ENCODE data around the gene ARID1B. TPM values are rescaled to one million over a fixed set of nuclear protein-coding genes. Genes with fewer than 3 reads are reported as not detected.

Gene ARID1B
- total RNA-seq, 2 donors from 2014 or later = 74.0 to 110 TPM

DNA sequence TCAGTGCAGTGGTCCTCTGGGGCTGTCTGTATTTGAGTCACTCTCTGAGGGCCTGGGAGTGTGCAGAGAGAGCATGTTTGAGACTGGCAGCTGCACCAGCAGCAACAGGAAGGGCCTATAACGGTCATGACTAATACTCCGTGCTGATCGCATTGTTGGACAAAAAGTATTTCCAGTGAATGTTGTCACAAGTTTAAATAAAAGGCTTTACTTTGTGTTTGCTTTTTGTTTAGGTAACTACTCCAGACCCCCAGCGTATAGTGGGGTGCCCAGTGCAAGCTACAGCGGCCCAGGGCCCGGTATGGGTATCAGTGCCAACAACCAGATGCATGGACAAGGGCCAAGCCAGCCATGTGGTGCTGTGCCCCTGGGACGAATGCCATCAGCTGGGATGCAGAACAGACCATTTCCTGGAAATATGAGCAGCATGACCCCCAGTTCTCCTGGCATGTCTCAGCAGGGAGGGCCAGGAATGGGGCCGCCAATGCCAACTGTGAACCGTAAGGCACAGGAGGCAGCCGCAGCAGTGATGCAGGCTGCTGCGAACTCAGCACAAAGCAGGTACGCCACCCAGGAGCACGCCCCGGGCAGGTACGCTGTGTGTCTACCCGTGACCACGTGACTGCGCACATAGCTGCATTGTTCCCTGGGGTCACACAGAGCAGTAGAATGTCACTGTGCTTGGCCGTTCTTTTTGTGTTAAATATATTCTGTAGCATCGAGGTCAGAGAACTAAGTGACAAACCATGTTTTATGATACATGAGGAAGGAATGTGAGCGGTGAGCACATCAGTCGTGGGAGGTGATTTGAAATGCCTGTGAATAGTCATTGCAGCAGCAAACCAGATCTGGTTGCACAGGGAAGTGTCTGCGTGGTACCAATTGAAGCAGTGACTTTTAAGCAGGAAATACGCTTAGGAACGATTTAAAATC, 371.5 kb downstream of the ARID1B start:
- Histone ChIP-seq H3K4me3 (ENCODE audit: low read length) (no peak overlapping the region), H3K9ac (ENCODE audit: extremely low read depth, low read length, poor library complexity, severe bottlenecking) (no peak overlapping the region), H3K4me1 (ENCODE audit: control insufficient read depth, insufficient read depth, low read length) (no peaks in the 10 kb centered on the region), H3K27ac (ENCODE audit: low read depth, low read length) (no peak overlapping the region), H3K36me3 (ENCODE audit: control insufficient read depth, insufficient read depth, low read length) (peaks cover 37% of the 10 kb centered on the region), H3K27me3 (ENCODE audit: control insufficient read depth, insufficient read depth, low read length, poor library complexity, severe bottlenecking) (no peaks in the 10 kb centered on the region), H3K9me3 (ENCODE audit: control insufficient read depth, low read length) (no peaks in the 10 kb centered on the region)
- Mint-ChIP-seq H3K4me1 (peaks cover 28% of the 10 kb centered on the region), H3K9me3 (peaks cover 10% of the 10 kb centered on the region), H3K27ac (peak overlapping the region; percentile 65), H3K27me3 (ENCODE audit: insufficient read depth) (no peaks in the 10 kb centered on the region), H3K36me3 (ENCODE audit: low read depth) (peaks cover 40% of the 10 kb centered on the region), H3K4me3 (no peak overlapping the region)
- WGBS, 2 experiments (ENCODE audit: insufficient coverage in 1 of 2, insufficient read length in 1 of 2) = 93 to 95% methylated on average over 19 to 25 of the region's 25 CpGs
- TF ChIP-seq, protein P1, sequence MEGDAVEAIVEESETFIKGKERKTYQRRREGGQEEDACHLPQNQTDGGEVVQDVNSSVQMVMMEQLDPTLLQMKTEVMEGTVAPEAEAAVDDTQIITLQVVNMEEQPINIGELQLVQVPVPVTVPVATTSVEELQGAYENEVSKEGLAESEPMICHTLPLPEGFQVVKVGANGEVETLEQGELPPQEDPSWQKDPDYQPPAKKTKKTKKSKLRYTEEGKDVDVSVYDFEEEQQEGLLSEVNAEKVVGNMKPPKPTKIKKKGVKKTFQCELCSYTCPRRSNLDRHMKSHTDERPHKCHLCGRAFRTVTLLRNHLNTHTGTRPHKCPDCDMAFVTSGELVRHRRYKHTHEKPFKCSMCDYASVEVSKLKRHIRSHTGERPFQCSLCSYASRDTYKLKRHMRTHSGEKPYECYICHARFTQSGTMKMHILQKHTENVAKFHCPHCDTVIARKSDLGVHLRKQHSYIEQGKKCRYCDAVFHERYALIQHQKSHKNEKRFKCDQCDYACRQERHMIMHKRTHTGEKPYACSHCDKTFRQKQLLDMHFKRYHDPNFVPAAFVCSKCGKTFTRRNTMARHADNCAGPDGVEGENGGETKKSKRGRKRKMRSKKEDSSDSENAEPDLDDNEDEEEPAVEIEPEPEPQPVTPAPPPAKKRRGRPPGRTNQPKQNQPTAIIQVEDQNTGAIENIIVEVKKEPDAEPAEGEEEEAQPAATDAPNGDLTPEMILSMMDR (conservative IDR thresholded peaks at IDR 0.05) = no peak
- no peak for DNase-seq

DNA sequence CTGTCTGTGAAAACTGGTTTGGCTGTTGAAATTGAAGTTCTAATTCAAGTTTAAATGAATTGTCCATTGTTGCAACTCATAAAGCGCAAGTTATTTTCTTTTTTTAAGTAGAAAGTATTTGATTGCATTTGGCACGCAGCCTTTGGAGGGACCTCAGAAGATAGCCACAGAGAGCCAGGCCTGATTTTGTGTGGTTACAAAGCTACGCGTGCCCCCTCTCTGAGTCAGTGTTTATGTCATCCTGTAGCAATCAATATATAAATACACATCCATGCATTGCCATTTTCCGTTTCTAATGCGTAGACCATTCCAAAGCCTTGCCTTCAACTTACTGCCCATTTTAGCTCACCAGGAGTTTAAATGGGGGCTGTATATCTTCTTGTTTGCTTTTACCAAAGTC, 372.9 kb downstream of the ARID1B start:
- no peak overlapping the region for H3K27ac ChIP-seq (ENCODE audit: low read depth, low read length)
- DNase-seq = no peak
- H3K27me3 ChIP-seq (ENCODE audit: control insufficient read depth, insufficient read depth, low read length, poor library complexity, severe bottlenecking) = no peaks in the 10 kb centered on the region
- peaks cover 19% of the 10 kb centered on the region for H3K4me1 Mint-ChIP-seq
- TF ChIP-seq, protein P1 (conservative IDR thresholded peaks at IDR 0.05) = no peak
- no peaks in the 10 kb centered on the region for H3K9me3 ChIP-seq (ENCODE audit: control insufficient read depth, low read length)
- no peak overlapping the region for H3K27ac Mint-ChIP-seq
- no peak overlapping the region for H3K4me3 ChIP-seq (ENCODE audit: low read length)
- H3K9ac ChIP-seq (ENCODE audit: extremely low read depth, low read length, poor library complexity, severe bottlenecking) = no peak overlapping the region
- no peaks in the 10 kb centered on the region for H3K4me1 ChIP-seq (ENCODE audit: control insufficient read depth, insufficient read depth, low read length)
- H3K4me3 Mint-ChIP-seq = no peak overlapping the region
- peaks cover 37% of the 10 kb centered on the region for H3K36me3 ChIP-seq (ENCODE audit: control insufficient read depth, insufficient read depth, low read length)
- peaks cover 40% of the 10 kb centered on the region for H3K36me3 Mint-ChIP-seq (ENCODE audit: low read depth)
- H3K9me3 Mint-ChIP-seq = peaks cover 10% of the 10 kb centered on the region
- H3K27me3 Mint-ChIP-seq (ENCODE audit: insufficient read depth) = no peaks in the 10 kb centered on the region
- WGBS, 2 experiments (ENCODE audit: insufficient coverage in 1 of 2, insufficient read length in 1 of 2) = 96 to 100% methylated on average over 3 to 6 of the region's 6 CpGs

DNA sequence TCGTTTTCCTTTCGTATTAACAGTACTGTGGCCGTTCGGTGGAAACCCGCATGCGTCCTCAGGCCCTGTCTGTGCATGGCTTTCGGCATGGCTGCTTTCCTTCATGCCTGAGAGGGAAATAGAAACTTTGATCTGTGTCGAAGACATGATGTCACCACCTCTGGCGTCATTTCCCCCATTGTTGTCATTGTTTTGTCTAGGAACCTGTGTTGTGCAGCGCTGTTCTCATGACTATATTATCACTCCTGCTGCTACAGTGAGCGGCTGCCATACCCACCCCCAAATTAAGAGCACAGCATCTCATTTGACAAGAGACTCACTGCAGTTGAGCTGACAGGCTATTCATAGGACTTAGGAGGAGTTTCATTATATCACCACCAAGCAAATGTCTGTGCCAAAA, 373.9 kb downstream of the ARID1B start:
- TF ChIP-seq, protein P1 (conservative IDR thresholded peaks at IDR 0.05) = no peak
- Mint-ChIP-seq H3K27ac (peak overlapping the region; percentile 12), H3K9me3 (peaks cover 10% of the 10 kb centered on the region), H3K4me3 (no peak overlapping the region), H3K36me3 (ENCODE audit: low read depth) (peaks cover 38% of the 10 kb centered on the region), H3K27me3 (ENCODE audit: insufficient read depth) (no peaks in the 10 kb centered on the region), H3K4me1 (peaks cover 18% of the 10 kb centered on the region)
- 87 to 94% methylated on average over 8 to 11 of the region's 11 CpGs for WGBS, 2 experiments (ENCODE audit: insufficient coverage in 1 of 2, insufficient read length in 1 of 2)
- no peak overlapping the region for H3K4me3 ChIP-seq (ENCODE audit: low read length)
- H3K9ac ChIP-seq (ENCODE audit: extremely low read depth, low read length, poor library complexity, severe bottlenecking) = no peak overlapping the region
- H3K9me3 ChIP-seq (ENCODE audit: control insufficient read depth, low read length) = no peaks in the 10 kb centered on the region
- H3K4me1 ChIP-seq (ENCODE audit: control insufficient read depth, insufficient read depth, low read length) = no peaks in the 10 kb centered on the region
- no peak for DNase-seq
- H3K27me3 ChIP-seq (ENCODE audit: control insufficient read depth, insufficient read depth, low read length, poor library complexity, severe bottlenecking) = no peaks in the 10 kb centered on the region
- peak overlapping the region; percentile 26 for H3K27ac ChIP-seq (ENCODE audit: low read depth, low read length)
- H3K36me3 ChIP-seq (ENCODE audit: control insufficient read depth, insufficient read depth, low read length) = peaks cover 37% of the 10 kb centered on the region

All from endodermal cell (in vitro differentiated cells).